ENCODE data around the gene COL21A1. TPM values are rescaled to one million over a fixed set of nuclear protein-coding genes. Genes with fewer than 3 reads are reported as not detected.

Gene COL21A1
- total RNA-seq, 4 donors from 2014 or later, result 8.3 to 22.2 (median 9.0) TPM

- no peaks in the 10 kb centered on the region for H3K27me3 ChIP-seq
- peaks cover 0 to 12% (median 0%) of the 10 kb centered on the region in 4 donors for H3K4me1 ChIP-seq
- H3K9me3 ChIP-seq, result no peaks in the 10 kb centered on the region
- no peak for TF ChIP-seq EP300 (IDR thresholded peaks at IDR 0.05)
- TF ChIP-seq POLR2AphosphoS5 (IDR thresholded peaks at IDR 0.05), result no peak
- TF ChIP-seq POLR2A (IDR thresholded peaks at IDR 0.05; ENCODE audit: low read depth), result no peak
- no peak for TF ChIP-seq CTCF (IDR thresholded peaks at IDR 0.05)
- H3K36me3 ChIP-seq, result no peaks in the 10 kb centered on the region
- intact Hi-C loops (cut with DNase I), result no loop called here
- whole genome bisulfite sequencing, result 71% methylated on average over 2 of the region's 2 CpGs
- no peak for DNase-seq (ENCODE audit: extremely low spot score)
- H3K27ac ChIP-seq (replicated peaks in 1 of 4), result no peak overlapping the region
- H3K4me3 ChIP-seq, result no peak overlapping the region
These were observed 214.6 kb downstream of the COL21A1 start for GRCh38 chr6:56032715-56033260.

- Histone ChIP-seq H3K36me3 (no peaks in the 10 kb centered on the region), H3K9me3 (no peaks in the 10 kb centered on the region), H3K4me3 (no peak overlapping the region), H3K27me3 (no peaks in the 10 kb centered on the region), H3K4me1 (no peaks in the 10 kb centered on the region), H3K27ac (replicated peaks in 1 of 4) (no peak overlapping the region)
- DNase-seq (ENCODE audit: extremely low spot score), result no peak
- WGBS, result 95% methylated on average over 2 of the region's 2 CpGs
- intact Hi-C loops (cut with DNase I), result no loop called here
- TF ChIP-seq POLR2AphosphoS5 (IDR thresholded peaks at IDR 0.05), result no peak
- TF ChIP-seq POLR2A (IDR thresholded peaks at IDR 0.05; ENCODE audit: low read depth), result no peak
- TF ChIP-seq CTCF (IDR thresholded peaks at IDR 0.05), result no peak
- no peak for TF ChIP-seq EP300 (IDR thresholded peaks at IDR 0.05)
These were observed 219.5 kb downstream of the COL21A1 start for GRCh38 chr6:56027865-56028264.

- Histone ChIP-seq H3K4me1 (no peaks in the 10 kb centered on the region), H3K9me3 (no peaks in the 10 kb centered on the region), H3K27ac (replicated peaks in 1 of 4) (no peak overlapping the region), H3K4me3 (no peak overlapping the region), H3K36me3 (no peaks in the 10 kb centered on the region), H3K27me3 (no peaks in the 10 kb centered on the region)
- 67% methylated on average over 2 of the region's 2 CpGs for WGBS
- intact Hi-C loops (cut with DNase I), result no loop called here
- no peak for TF ChIP-seq POLR2A (IDR thresholded peaks at IDR 0.05; ENCODE audit: low read depth)
- TF ChIP-seq POLR2AphosphoS5 (IDR thresholded peaks at IDR 0.05), result no peak
- TF ChIP-seq CTCF (IDR thresholded peaks at IDR 0.05), result no peak
- no peak for TF ChIP-seq EP300 (IDR thresholded peaks at IDR 0.05)
- no peak for DNase-seq (ENCODE audit: extremely low spot score)
These were observed 220.8 kb downstream of the COL21A1 start for GRCh38 chr6:56026455-56027180.

- Histone ChIP-seq H3K27ac (replicated peaks in 1 of 4) (no peak overlapping the region), H3K36me3 (no peaks in the 10 kb centered on the region), H3K4me1 (no peaks in the 10 kb centered on the region), H3K27me3 (no peaks in the 10 kb centered on the region), H3K9me3 (peaks cover 0 to under 1% (median 0%) of the 10 kb centered on the region in 4 donors), H3K4me3 (no peak overlapping the region)
- no peak for DNase-seq (ENCODE audit: extremely low spot score)
- intact Hi-C loops (cut with DNase I), result no loop called here
- TF ChIP-seq POLR2A (IDR thresholded peaks at IDR 0.05; ENCODE audit: low read depth) (no peak), POLR2AphosphoS5 (IDR thresholded peaks at IDR 0.05) (no peak), EP300 (IDR thresholded peaks at IDR 0.05) (no peak)
These were observed 221.6 kb downstream of the COL21A1 start for GRCh38 chr6:56025795-56026194.

GRCh38 chr6:56024931-56025330 lies 222.4 kb downstream of the COL21A1 start:
- TF ChIP-seq POLR2A (IDR thresholded peaks at IDR 0.05; ENCODE audit: low read depth), result no peak
- no peak for TF ChIP-seq CTCF (IDR thresholded peaks at IDR 0.05)
- TF ChIP-seq EP300 (IDR thresholded peaks at IDR 0.05), result no peak
- no peak for TF ChIP-seq POLR2AphosphoS5 (IDR thresholded peaks at IDR 0.05)
- no peak overlapping the region for H3K27ac ChIP-seq (replicated peaks in 1 of 4)
- no peaks in the 10 kb centered on the region for H3K36me3 ChIP-seq
- no peak for DNase-seq (ENCODE audit: extremely low spot score)
- no peak overlapping the region for H3K4me3 ChIP-seq
- WGBS, result 73% methylated on average over 5 of the region's 5 CpGs
- H3K9me3 ChIP-seq, result peaks cover 0 to 5% (median 0%) of the 10 kb centered on the region in 4 donors
- no peaks in the 10 kb centered on the region for H3K27me3 ChIP-seq
- no peaks in the 10 kb centered on the region for H3K4me1 ChIP-seq
- intact Hi-C loops (cut with DNase I), result no loop called here

Measured in esophagus muscularis mucosa (tissue), 4 donors.